HG03108 (cell line): ENCODE measurements around the gene IFNA10.
"Not testable (repeated sequence)": the region's sequence is repeated elsewhere in the genome, so short reads cannot be mapped to it uniquely, and the experiment has no call there.

ENCODE experiments used
- ATAC-seq: cut with Tn5 transposase; IDR thresholded peaks from one replicate; pipeline ENCODE4 v1.9.1; 2021; ENCODE audit warnings: moderate library complexity; ENCODE audit not compliant: unreplicated experiment

The IFNA10 gene

GRCh38 chr9:21194867-21195776 lies 11.8 kb downstream of the IFNA10 start:
- ATAC-seq, result peak; percentile 91

- ATAC-seq, result not testable (repeated sequence)
Observed at GRCh38 chr9:21187487-21187886, 19.5 kb downstream of the IFNA10 start, which contains the start of gene IFNA4. IFNA4 (minus strand) TSS chr9:21187587; CDS start chr9:21187531, 56 bp downstream.

- ATAC-seq, result peak; percentile 89
Observed at GRCh38 chr9:21182810-21183736, 23.9 kb downstream of the IFNA10 start.

GRCh38 chr9:21174671-21175070 lies 32.3 kb downstream of the IFNA10 start:
- no peak for ATAC-seq

GRCh38 chr9:21172156-21172555 lies 34.8 kb downstream of the IFNA10 start:
- ATAC-seq, result no peak

- ATAC-seq, result no peak
Observed at GRCh38 chr9:21171351-21171750, 35.6 kb downstream of the IFNA10 start.

GRCh38 chr9:21166560-21166959 lies 40.4 kb downstream of the IFNA10 start, which contains the start of gene IFNA21:
IFNA21 (minus strand) TSS chr9:21166660; CDS start chr9:21166612, 48 bp downstream.
- not testable (repeated sequence) for ATAC-seq

- ATAC-seq, result no peak
Observed at GRCh38 chr9:21165516-21165915, 41.4 kb downstream of the IFNA10 start.

- ATAC-seq, result peak; percentile 94
Observed at GRCh38 chr9:21160178-21160577, 46.8 kb downstream of the IFNA10 start.
